Activated T-helper 17 cell treated with anti-CD3 and anti-CD28 coated beads, Interleukin-2, amount 50 U/mL, for 72 hours (primary cell): ENCODE results near the gene LSM14A. TPM values are rescaled to one million over a fixed set of nuclear protein-coding genes. Genes with fewer than 3 reads are reported as not detected.
A peak's percentile ranks its signal among the peaks of the same experiment; 100 is the strongest.

Experiments used
- ATAC-seq: fragments of 150-1000 bp; cut with Tn5 transposase; replicated peaks from 2 replicates; pipeline ENCODE4 v1.10.0; 2021; ENCODE audit warnings: mild to moderate bottlenecking, moderate library complexity
- H3K27ac Mint-ChIP-seq: one replicate; pipeline ENCODE4 v1.8.0; 2022; ENCODE audit warnings: mixed read lengths
- H3K27me3 Mint-ChIP-seq: one replicate; pipeline ENCODE4 v1.8.0; 2022; ENCODE audit warnings: mixed read lengths
- H3K36me3 Mint-ChIP-seq: one replicate; pipeline ENCODE4 v1.8.0; 2022; ENCODE audit warnings: low read depth, mild to moderate bottlenecking, mixed read lengths
- H3K4me1 Mint-ChIP-seq: one replicate; pipeline ENCODE4 v1.8.0; 2022; ENCODE audit warnings: mixed read lengths
- H3K4me3 Mint-ChIP-seq: one replicate; pipeline ENCODE4 v1.8.0; 2022; ENCODE audit warnings: mild to moderate bottlenecking, mixed read lengths
- H3K9me3 Mint-ChIP-seq: one replicate; pipeline ENCODE4 v1.8.0; 2022; ENCODE audit warnings: mixed read lengths
- total RNA-seq, 2 donors: library from RNA; stranded (reverse); gene quantifications; one replicate each; pipeline ENCODE4 v1.2.3, GENCODE V29; 2022

LSM14A gene
- total RNA-seq, 2 donors from 2014 or later, result 88.5 to 105 TPM

DNA sequence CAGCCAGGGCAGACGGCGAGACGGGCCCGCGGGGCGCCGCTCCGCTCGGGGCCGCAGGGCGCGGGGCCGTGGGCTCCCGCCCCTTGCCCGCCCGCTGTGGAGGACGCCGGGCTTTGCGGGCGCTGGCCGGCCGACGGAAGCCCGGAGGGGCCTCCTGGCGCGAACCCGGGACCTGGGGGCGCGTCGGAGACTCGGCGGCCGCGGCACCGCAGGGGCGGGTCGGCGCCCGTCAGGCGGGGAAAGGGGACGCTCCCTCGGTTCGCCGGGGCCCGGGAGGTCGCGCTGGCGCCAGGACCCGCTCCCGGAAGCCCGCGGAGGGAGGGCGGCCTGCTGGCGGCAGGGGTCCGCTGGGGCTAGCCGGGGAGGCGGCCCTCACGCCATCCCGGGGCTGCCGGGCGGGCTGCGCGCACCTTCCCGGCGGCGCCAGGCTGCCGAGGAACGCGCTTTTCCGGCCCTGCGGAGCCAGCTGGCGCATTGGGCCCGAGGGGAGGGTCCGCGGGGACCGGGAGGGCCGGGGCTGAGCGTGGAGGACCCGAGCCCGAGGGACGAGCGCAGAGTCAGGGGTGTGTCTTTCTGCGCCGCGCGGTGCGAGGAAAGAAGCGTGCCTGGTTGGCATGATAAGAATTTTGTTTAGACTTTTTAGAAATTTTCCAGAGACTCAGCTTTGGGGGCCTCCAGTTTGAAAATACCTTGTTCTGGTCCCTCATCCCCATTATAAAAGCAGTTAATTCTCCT is 82.6 kb downstream of the LSM14A start:
- peaks cover 5% of the 10 kb centered on the region for H3K36me3 Mint-ChIP-seq
- peak overlapping the region; percentile 52 for H3K27ac Mint-ChIP-seq
- peaks cover 19% of the 10 kb centered on the region for H3K4me1 Mint-ChIP-seq
- peak overlapping the region; percentile 90 for H3K4me3 Mint-ChIP-seq
- no peaks in the 10 kb centered on the region for H3K27me3 Mint-ChIP-seq
- peak; percentile 62 for ATAC-seq
- H3K9me3 Mint-ChIP-seq, result no peaks in the 10 kb centered on the region

DNA sequence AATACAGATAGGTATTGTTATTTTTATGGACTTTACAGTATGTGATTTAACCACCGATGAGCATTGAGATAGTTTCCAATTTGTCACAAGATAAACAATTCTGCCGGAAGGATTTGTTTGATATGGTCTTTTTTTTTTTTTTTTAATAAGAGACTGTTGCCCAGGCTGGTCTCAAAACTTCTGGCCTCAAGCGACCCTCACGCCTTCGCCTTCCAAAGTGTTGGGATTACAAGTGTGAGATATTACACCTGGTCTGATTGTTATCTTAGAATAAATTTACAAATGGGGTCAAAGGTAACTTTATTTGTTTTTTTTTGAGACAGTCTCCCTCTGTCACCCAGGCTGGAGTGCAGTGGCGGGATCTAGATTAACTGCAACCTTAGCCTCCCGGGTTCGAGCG is 83.2 kb downstream of the LSM14A start:
- no peaks in the 10 kb centered on the region for H3K9me3 Mint-ChIP-seq
- H3K27me3 Mint-ChIP-seq, result no peaks in the 10 kb centered on the region
- no peak for ATAC-seq
- peaks cover 20% of the 10 kb centered on the region for H3K4me1 Mint-ChIP-seq
- peak overlapping the region; percentile 52 for H3K27ac Mint-ChIP-seq
- peak overlapping the region; percentile 73 for H3K4me3 Mint-ChIP-seq
- H3K36me3 Mint-ChIP-seq, result peaks cover 5% of the 10 kb centered on the region

DNA sequence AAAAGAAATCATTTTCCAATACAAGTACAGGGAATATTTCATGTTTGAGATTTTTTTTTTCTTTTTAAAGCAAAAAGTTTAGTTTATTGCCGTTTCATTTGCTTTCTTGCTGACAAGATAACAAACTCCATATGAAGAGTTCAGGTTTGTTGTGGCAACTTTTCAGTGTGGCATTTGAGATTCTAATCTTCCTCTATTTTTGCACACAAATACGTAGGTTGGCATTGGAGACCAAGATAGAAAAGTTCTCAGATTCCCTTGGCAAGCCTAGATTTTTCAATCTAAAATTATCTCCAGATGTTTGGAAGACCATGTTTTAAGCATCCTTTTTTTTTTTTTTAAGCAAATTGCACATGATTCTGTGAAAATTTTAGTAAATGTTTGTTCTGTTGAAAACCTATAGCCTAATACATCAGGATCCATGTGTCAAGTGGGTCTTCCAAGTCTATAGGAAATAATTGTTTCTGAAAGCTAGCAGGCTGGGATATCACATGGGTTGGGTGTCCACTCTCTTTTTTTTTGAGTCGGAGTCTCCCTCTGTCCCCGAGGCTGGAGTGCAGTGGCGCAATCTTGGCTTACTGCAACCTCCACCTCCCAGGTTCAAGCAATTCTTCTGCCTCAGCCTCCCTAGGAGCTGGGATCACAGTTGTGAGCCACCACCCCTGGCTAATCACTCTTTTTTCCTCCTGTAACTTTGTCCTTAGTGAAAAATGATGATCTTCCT is 84.7 kb downstream of the LSM14A start:
- H3K36me3 Mint-ChIP-seq, result peaks cover 5% of the 10 kb centered on the region
- no peak for ATAC-seq
- H3K27me3 Mint-ChIP-seq, result no peaks in the 10 kb centered on the region
- H3K4me1 Mint-ChIP-seq, result peaks cover 30% of the 10 kb centered on the region
- H3K4me3 Mint-ChIP-seq, result peak overlapping the region; percentile 25
- no peaks in the 10 kb centered on the region for H3K9me3 Mint-ChIP-seq
- H3K27ac Mint-ChIP-seq, result no peak overlapping the region

DNA sequence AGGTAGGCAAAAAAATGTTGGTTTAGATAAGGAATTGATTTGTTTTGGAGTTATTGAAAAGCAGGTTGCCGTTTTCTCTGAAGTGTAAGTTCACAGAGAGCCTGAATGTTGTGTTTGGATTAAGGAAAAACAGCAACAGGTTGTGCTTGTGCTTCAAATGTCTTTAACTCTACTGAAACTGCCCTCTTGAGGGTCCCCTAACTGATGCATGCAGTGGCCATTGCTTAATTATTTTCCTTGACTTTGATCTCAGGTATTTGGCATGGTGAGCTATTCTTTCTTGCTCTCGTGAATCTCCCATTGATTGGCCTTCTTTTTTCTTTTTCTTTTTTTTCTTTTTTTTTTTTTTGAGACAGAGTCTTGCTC is 85.2 kb downstream of the LSM14A start:
- Mint-ChIP-seq H3K9me3 (no peaks in the 10 kb centered on the region), H3K27ac (no peak overlapping the region), H3K36me3 (peaks cover 5% of the 10 kb centered on the region), H3K4me1 (peaks cover 30% of the 10 kb centered on the region), H3K27me3 (no peaks in the 10 kb centered on the region), H3K4me3 (peak overlapping the region; percentile 25)
- ATAC-seq, result no peak

DNA sequence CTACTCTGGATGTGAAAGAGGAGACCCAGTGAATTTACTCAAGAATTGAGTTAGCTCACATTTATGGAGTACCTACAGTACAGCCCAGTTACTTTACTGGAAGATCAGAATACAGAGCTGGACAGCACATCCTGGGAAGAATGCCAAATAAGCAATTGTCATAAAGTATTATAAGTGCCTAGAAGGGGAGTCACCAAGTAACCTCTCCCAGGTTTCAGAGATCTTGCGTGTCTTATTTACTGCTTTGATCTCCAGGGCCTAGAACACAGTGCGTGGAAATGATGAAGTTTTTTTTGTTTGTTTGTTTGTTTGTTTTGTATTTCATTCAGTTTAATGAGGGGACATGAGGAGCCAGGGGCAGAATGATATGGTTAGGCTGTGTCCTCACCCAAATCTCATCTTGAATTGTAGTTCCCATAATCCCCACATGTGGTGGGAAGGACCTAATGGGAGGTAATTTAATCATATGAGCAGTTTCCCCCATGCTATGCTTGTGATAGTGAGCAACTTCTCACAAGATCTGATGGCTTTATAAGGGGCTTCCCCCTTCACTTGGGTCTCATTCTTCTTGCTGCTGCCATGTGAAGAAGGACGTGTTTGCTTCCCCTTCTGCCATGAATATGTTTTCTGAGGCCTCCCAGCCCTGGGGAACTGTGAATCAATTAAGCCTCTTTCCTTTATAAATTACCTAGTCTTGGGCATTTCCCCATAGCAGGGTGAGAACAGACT is 87.2 kb downstream of the LSM14A start:
- no peaks in the 10 kb centered on the region for H3K27me3 Mint-ChIP-seq
- peaks cover 29% of the 10 kb centered on the region for H3K4me1 Mint-ChIP-seq
- peaks cover 5% of the 10 kb centered on the region for H3K36me3 Mint-ChIP-seq
- ATAC-seq, result no peak
- peak overlapping the region; percentile 10 for H3K27ac Mint-ChIP-seq
- H3K9me3 Mint-ChIP-seq, result no peaks in the 10 kb centered on the region
- H3K4me3 Mint-ChIP-seq, result no peak overlapping the region

DNA sequence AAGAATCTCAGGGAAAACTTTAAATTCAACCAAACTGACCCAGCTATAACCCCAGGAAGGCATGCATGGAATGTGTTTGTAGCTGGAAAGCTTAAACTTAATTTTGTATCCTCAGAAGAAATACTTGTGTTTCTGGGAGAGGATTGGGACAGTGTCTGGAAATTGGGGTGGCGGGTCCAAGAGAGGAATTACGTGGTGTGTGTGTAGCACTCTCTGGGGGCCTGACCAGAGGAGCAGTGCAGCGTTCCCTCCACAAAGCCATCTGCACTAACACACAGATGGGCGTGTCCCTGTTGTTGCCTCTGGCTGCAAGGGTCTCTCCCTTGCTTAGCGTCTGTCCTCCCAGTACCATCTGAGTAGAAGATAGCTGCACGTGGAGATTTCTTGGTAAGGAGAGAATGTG is 88.5 kb downstream of the LSM14A start:
- Mint-ChIP-seq H3K4me1 (peaks cover 29% of the 10 kb centered on the region), H3K27ac (peak overlapping the region; percentile 36), H3K4me3 (no peak overlapping the region), H3K36me3 (peaks cover 5% of the 10 kb centered on the region), H3K27me3 (no peaks in the 10 kb centered on the region), H3K9me3 (no peaks in the 10 kb centered on the region)
- ATAC-seq, result no peak

DNA sequence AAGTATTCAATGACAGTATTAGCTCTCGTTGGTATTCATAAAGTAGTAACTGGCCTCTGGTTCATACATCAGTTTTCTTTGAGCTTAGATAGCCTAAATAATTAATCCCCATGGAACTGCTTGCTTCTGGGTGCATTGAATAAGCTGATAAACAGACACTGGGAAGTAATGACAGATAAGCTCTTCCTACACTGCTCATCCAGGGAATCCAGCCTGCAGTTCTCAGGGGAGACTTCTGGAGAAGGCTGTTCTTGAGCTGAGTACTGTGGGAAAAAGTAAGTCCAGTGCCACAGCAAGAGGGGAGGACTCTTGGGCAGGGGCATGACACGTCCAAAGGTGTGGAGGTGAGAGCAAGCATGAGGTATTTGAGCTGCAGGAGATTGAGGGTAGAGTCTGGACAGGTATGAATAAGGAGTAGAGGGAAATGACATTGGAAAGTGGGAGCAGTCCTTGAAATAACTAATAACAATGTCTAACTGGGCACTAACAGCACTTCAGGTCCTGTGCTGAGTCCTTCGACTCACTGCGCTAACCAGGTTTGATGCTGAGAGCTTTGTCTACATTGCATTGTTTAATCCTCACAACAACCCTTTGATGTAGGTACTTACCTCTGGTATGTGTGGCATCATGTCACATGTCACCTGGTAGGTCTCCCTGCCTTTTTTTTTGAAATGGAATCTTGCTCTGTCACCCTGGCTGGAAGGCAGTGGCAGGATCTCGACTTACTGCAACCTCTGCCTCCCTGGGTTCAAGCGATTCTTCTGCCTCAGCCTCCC is 89.2 kb downstream of the LSM14A start:
- H3K27me3 Mint-ChIP-seq, result no peaks in the 10 kb centered on the region
- ATAC-seq, result no peak
- H3K9me3 Mint-ChIP-seq, result no peaks in the 10 kb centered on the region
- H3K27ac Mint-ChIP-seq, result peak overlapping the region; percentile 36
- no peak overlapping the region for H3K4me3 Mint-ChIP-seq
- H3K4me1 Mint-ChIP-seq, result peaks cover 29% of the 10 kb centered on the region
- H3K36me3 Mint-ChIP-seq, result peaks cover 5% of the 10 kb centered on the region

DNA sequence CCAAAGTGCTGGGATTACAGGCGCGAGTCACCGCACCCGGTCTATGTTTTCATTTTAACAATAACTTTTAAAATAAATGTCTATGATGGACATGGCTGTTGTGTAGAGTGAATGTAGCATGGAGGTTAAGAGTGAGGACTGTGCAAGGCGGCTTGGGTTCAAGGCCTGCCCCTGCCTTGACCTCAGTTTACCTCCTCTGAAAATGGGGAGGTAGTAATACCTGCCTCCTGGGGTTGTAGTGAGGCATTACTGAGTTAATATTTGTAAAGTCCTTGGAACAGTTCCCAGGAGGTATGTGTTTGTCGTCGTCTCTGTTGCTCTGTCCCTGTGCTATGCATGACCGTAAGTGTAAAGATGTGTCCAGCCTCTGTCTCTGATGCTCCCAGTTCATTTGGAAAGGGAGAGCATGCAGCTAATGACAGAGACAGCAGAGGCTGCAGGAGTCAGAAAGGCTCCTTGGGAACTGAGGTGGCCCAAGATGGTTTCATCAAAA is 91.5 kb downstream of the LSM14A start:
- Mint-ChIP-seq H3K36me3 (no peaks in the 10 kb centered on the region), H3K9me3 (no peaks in the 10 kb centered on the region), H3K4me3 (no peak overlapping the region), H3K27ac (no peak overlapping the region), H3K27me3 (no peaks in the 10 kb centered on the region), H3K4me1 (peaks cover 33% of the 10 kb centered on the region)
- no peak for ATAC-seq

DNA sequence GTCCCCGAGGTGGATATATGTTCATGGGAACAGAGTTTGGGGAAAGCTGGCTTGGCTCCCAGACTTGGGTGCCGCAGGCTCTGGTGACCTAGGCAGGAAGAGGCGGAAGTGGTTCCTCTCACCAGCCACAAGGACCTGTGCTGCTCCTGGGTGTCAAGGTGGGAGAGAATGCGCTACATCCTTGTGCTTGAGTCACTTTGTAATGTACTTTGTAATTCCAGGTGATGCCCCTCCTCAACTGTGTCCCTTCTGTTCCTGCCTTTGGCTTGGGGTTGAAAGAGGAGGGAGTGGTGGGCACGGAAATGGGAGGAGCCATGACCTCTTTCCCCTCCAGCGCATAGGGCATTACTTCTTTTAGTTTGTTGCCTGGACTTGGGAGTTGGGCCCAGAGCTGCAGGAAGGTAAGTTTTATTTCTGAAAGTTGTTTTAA is 92.9 kb downstream of the LSM14A start:
- H3K4me3 Mint-ChIP-seq, result no peak overlapping the region
- peaks cover 35% of the 10 kb centered on the region for H3K4me1 Mint-ChIP-seq
- peaks cover 7% of the 10 kb centered on the region for H3K36me3 Mint-ChIP-seq

DNA sequence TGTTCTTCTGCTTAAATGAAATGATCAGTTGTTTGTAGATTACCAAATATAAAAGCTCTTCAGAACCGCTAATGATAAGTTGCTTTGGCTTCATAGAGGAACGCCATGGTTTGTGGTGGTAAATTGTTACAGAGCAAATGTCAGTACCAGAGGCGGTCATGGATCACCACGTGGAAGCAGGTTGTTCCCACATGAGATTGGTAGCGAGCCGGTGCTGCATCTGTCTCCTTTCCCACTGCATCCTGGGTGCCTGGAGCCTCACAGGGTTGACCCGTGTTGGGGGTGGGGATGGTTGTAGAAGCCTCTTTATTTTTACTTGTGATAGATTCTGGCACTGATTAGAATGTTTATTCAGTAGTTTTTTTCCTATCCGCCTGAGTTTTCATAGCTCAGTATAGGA is 96.8 kb downstream of the LSM14A start:
- Mint-ChIP-seq H3K36me3 (peaks cover 12% of the 10 kb centered on the region), H3K4me1 (peaks cover 40% of the 10 kb centered on the region), H3K27ac (peak overlapping the region; percentile 94), H3K9me3 (no peaks in the 10 kb centered on the region), H3K27me3 (no peaks in the 10 kb centered on the region), H3K4me3 (peak overlapping the region; percentile 85)
- ATAC-seq, result no peak

More for the DNA sequence above, 92.9 kb downstream of the LSM14A start:
- Mint-ChIP-seq H3K9me3 (no peaks in the 10 kb centered on the region), H3K27ac (peak overlapping the region; percentile 19), H3K27me3 (no peaks in the 10 kb centered on the region)
- ATAC-seq, result no peak

DNA sequence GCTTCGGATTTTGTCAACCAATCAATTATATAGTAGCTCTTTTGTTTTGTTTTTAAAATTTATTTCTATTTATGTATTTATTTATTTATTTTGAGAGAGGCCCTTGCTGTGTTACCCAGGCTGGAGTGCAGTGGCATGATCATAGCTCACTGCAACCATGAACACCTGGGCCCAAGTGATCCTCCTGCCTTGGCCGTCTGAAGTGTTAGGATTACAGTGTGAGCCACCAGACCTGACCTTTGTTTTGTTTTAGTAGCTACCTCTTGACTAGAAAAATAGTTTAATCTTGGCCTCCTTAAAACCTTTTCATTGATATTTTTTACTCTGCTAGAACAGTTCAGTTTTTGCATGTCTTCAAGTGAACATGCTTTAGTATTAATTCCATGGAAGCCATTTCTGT is 97.2 kb downstream of the LSM14A start:
- no peak for ATAC-seq
- H3K4me1 Mint-ChIP-seq, result peaks cover 42% of the 10 kb centered on the region
- H3K9me3 Mint-ChIP-seq, result no peaks in the 10 kb centered on the region
- peaks cover 12% of the 10 kb centered on the region for H3K36me3 Mint-ChIP-seq
- no peaks in the 10 kb centered on the region for H3K27me3 Mint-ChIP-seq
- peak overlapping the region; percentile 85 for H3K4me3 Mint-ChIP-seq
- peak overlapping the region; percentile 94 for H3K27ac Mint-ChIP-seq

DNA sequence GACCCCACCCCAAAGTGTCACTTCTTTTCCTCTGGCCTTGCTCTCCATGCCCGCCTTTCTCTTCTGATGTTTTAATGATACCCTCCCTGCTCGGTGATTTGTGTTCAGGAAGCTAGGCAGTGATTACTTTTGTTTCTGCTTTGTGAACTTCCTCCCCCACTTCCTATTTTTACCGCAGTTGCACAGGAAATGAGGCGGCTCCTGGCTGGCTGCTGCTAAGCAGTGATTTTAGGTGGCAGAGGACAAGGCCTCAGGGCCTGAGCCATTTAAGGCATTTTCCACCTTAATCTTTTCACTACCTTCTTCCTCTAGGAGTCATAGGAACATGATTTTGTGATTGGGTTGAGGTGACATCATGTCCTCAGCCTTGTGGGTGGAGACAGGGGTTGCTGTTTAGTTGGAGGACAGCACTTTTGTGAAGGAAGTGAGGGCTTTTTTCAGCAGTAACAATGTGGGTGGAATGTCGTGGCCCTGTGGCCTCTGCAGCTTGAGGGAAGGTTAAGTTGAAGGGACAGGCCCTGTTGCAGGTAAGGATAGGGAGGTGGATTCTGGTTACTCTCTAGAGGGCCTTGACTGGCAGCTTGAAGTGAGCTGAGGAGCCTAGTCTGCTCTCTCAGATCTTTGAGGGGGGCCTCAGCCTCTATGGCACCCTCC is 97.8 kb downstream of the LSM14A start:
- peak; percentile 95 for ATAC-seq
- Mint-ChIP-seq H3K27ac (peak overlapping the region; percentile 94), H3K27me3 (no peaks in the 10 kb centered on the region), H3K4me3 (peak overlapping the region; percentile 85), H3K4me1 (peaks cover 45% of the 10 kb centered on the region), H3K9me3 (no peaks in the 10 kb centered on the region), H3K36me3 (peaks cover 12% of the 10 kb centered on the region)

DNA sequence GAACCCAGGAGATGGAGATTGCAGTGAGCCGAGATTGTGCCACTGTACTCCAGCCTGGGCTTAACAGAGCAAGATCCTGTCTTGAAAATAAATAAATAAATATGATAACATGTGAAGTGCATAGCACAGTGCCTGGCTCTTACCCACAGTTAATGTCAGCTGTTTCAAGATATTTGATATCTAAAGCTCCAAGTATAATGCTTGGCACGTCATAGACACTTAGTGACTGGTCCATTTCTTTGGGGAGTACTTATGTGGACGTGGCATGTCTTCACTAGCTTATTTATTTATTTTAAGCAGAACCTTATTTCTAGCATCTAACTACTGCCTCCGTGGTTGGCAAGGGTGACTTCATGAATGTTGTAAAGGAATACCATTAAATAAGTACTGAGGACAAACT is 100.8 kb downstream of the LSM14A start:
- Mint-ChIP-seq H3K36me3 (peaks cover 12% of the 10 kb centered on the region), H3K27ac (peak overlapping the region; percentile 60), H3K4me3 (no peak overlapping the region), H3K9me3 (no peaks in the 10 kb centered on the region), H3K4me1 (peaks cover 59% of the 10 kb centered on the region), H3K27me3 (no peaks in the 10 kb centered on the region)
- no peak for ATAC-seq
